GM12892 (cell line): ENCODE data around the gene HRH1.

ENCODE experiments used
- POLR2A ChIP-seq: IDR thresholded peaks from 2 replicates; pipeline ENCODE4 v1.6.1; 2011; ENCODE audit warnings: low read depth, low read length, control low read depth
- POLR2AphosphoS5 ChIP-seq: IDR thresholded peaks from 2 replicates; pipeline ENCODE4 v1.6.1; 2011; ENCODE audit warnings: low read depth, low read length, control low read depth
- TAF1 ChIP-seq: IDR thresholded peaks from 2 replicates; pipeline ENCODE4 v1.6.1; 2011; ENCODE audit warnings: low read depth, mild to moderate bottlenecking, control low read depth, low read length, borderline replicate concordance

GRCh38 chr3:11230832-11231231 lies 76.5 kb downstream of the HRH1 start:
- no peak for TF ChIP-seq TAF1
- TF ChIP-seq POLR2A, result no peak
- TF ChIP-seq POLR2AphosphoS5, result no peak
